A673 (cell line): Measurements from ENCODE around the gene DCP2. TPM values are rescaled to one million over a fixed set of nuclear protein-coding genes. Genes with fewer than 3 reads are reported as not detected.

Experiments used
- BruUV-seq: library from RNA; stranded (reverse); fragments of 400-500 nt; replicated peaks from 2 replicates; lab custom pipeline; 2021; lab: Mats Ljungman, UMichigan
- CTCF ChIA-PET: fragments of 300-600 bp; sonication (Branson Sonifier 250); formaldehyde crosslinking; loops from one replicate; lab custom pipeline; 2022; ENCODE audit warnings: antibody characterized with exemption; lab: Charles Lee
- POLR2A ChIA-PET: fragments of 300-600 bp; sonication (Branson Sonifier 250); formaldehyde crosslinking; loops from one replicate; lab custom pipeline; 2022; ENCODE audit warnings: antibody characterized with exemption; ENCODE audit not compliant: low non-redundant PET; lab: Charles Lee
- DNase-seq: peaks from one replicate; pipeline ENCODE4 v3.0.0-alpha.2; 2015; ENCODE audit warnings: low spot score
- H3K27ac ChIP-seq: fragments of 200-600 bp; sonication (generic); 2 replicates; pipeline ENCODE4 v1.5.1; 2016; ENCODE audit warnings: mixed run types, low read depth, mild to moderate bottlenecking, mixed read lengths, antibody characterized with exemption, low read length; ENCODE audit not compliant: poor library complexity, severe bottlenecking
- H3K27me3 ChIP-seq: fragments of 200-600 bp; sonication (generic); replicated peaks from 2 replicates; pipeline ENCODE4 v1.6.1; 2017; ENCODE audit warnings: mixed run types, low read depth, mild to moderate bottlenecking, mixed read lengths, antibody characterized with exemption, low read length; ENCODE audit not compliant: insufficient read depth, poor library complexity
- H3K36me3 ChIP-seq: fragments of 200-600 bp; sonication (generic); 2 replicates; pipeline ENCODE4 v1.6.1; 2016; ENCODE audit warnings: mixed run types, mild to moderate bottlenecking, mixed read lengths, antibody characterized with exemption, low read length; ENCODE audit not compliant: insufficient read depth, poor library complexity, severe bottlenecking
- H3K4me1 ChIP-seq: fragments of 200-600 bp; sonication (generic); 2 replicates; pipeline ENCODE4 v1.6.1; 2017; ENCODE audit warnings: mixed run types, mild to moderate bottlenecking, mixed read lengths, antibody characterized with exemption, low read length; ENCODE audit not compliant: insufficient read depth, poor library complexity, severe bottlenecking
- H3K4me3 ChIP-seq: fragments of 200-600 bp; sonication (generic); 2 replicates; pipeline ENCODE4 v1.5.1; 2016; ENCODE audit warnings: low read depth, mixed run types, mild to moderate bottlenecking, mixed read lengths, low read length; ENCODE audit not compliant: poor library complexity, severe bottlenecking
- H3K9me3 ChIP-seq: fragments of 200-600 bp; sonication (generic); 2 replicates; pipeline ENCODE4 v1.6.1; 2016; ENCODE audit warnings: mixed run types, low read depth, mild to moderate bottlenecking, mixed read lengths, antibody characterized with exemption, low read length; ENCODE audit not compliant: poor library complexity, severe bottlenecking
- EZH2 ChIP-seq: fragments of 200-600 bp; sonication (generic); IDR thresholded peaks from 2 replicates; pipeline ENCODE4 v1.6.1; 2017; ENCODE audit warnings: borderline replicate concordance, low read depth, mild to moderate bottlenecking, mixed read lengths, antibody characterized with exemption, low read length; ENCODE audit not compliant: poor library complexity, severe bottlenecking
- intact Hi-C: fragments of 100-400 bp; cut with micrococcal nuclease; formaldehyde crosslinking; loops from one replicate; pipeline ENCODE4 v1.10.0; 2022; ENCODE audit not compliant: unreplicated experiment
- total RNA-seq: library from RNA; stranded (reverse); gene quantifications from 2 replicates; pipeline ENCODE4 v1.2.3, GENCODE V29; 2021
- TF ChIP-seq, protein P1 (sequence below): fragments of 300-800, 200-600 bp; sonication (generic); conservative IDR thresholded peaks from 2 replicates; pipeline ENCODE4 v1.5.1; 2017; ENCODE audit warnings: low read depth, mild to moderate bottlenecking, antibody characterized with exemption, low read length, moderate library complexity, mixed read lengths

DCP2 gene
- total RNA-seq, 1 experiment from 2014 or later = 73.5 TPM

DNA sequence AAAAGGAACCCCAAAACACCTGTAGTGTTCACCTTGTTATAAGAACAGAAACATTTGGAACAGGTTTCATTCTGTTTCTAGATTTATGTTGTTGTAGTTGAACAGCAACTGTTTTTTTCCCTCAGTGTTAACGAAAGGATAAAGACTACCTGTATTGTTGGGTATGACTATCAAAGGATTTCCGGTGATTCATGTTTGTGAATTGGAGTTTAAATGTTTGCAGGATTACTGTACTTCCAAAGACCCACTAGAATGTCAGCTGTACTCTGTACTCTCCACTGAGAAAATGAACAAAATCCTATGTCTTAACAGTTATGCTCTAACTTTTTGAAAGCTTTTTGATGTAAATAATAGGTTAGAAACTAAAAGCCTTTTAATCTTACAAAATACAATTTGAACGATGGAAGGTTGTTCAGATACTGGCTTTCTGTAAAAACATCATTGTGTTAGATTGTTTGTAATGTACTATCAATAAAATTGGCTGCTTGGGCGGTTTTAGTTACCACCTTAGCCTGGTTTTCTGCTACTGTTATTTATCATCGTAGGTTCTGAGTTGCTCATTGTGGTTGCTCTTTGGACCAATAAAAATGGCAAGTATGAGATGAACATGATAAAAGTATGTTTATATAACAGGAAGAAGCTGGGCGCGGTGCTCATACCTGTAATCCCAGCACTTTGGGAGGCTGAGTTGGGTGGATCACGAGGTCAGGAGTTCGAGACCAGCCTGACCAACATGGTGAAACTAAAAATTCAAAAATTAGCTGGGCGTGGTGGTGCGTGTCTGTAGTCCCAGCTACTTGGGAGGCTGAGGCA, 44.1 kb downstream of the DCP2 start:
- TF ChIP-seq, protein P1, sequence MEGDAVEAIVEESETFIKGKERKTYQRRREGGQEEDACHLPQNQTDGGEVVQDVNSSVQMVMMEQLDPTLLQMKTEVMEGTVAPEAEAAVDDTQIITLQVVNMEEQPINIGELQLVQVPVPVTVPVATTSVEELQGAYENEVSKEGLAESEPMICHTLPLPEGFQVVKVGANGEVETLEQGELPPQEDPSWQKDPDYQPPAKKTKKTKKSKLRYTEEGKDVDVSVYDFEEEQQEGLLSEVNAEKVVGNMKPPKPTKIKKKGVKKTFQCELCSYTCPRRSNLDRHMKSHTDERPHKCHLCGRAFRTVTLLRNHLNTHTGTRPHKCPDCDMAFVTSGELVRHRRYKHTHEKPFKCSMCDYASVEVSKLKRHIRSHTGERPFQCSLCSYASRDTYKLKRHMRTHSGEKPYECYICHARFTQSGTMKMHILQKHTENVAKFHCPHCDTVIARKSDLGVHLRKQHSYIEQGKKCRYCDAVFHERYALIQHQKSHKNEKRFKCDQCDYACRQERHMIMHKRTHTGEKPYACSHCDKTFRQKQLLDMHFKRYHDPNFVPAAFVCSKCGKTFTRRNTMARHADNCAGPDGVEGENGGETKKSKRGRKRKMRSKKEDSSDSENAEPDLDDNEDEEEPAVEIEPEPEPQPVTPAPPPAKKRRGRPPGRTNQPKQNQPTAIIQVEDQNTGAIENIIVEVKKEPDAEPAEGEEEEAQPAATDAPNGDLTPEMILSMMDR = no peak
- no peak for TF ChIP-seq EZH2
- no peak for DNase-seq
- H3K9me3 ChIP-seq = no peaks in the 10 kb centered on the region
- BruUV-seq = no TSS peak
- peaks cover 6% of the 10 kb centered on the region for H3K36me3 ChIP-seq
- H3K4me1 ChIP-seq = no peaks in the 10 kb centered on the region
- CTCF ChIA-PET = no interaction called here
- intact Hi-C loops = no loop called here
- POLR2A ChIA-PET = no interaction called here
- no peak overlapping the region for H3K27ac ChIP-seq
- no peak overlapping the region for H3K4me3 ChIP-seq
- H3K27me3 ChIP-seq = no peaks in the 10 kb centered on the region

DNA sequence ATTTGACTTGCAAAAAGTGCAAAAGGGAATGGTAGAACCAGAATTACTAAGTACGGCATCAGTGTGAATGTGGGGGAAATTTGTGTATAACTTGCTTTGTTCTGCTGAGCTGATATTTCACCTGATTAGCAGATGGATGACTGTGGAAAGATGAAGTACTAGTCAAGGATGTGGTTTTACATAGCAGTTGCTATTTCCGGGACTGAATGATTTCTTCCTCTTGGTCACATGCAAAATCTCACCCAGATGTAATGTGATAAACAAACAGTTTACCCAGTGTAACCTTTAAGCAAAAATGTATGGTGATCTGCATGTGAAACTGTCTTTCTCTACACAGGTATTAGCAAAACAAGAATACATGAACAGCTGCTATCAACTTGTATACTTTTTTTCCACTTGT, 46.1 kb downstream of the DCP2 start:
- ChIA-PET POLR2A (no interaction called here), CTCF (no interaction called here)

DNA sequence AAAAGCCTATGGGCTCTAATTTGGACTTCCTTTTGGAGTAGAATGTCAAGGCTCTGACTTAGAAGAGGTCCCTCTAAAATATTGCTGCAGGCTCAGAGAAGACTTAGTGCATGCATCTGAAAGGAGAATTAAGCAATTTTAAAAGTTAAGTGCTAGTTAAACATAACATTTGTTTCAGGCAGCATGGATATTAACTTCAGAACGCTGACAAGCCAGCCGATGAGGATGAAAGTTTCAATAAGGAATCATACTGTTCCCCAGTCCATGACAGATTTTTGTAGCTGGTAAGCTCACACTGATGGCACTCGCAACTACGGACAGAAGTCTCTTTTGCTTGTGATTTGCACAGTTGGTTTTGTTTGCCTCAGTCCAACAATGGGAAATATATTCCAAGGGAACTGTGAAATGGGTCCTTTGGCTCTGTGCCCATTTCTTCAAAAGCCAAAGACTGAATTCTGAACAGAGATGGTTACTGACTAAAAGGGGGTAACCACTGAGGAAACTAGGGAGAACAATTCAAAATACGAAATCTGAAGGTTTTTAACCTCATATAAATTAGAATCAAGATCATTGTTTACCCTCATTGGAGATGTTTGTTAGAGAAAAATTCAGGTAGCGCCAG, 47.6 kb downstream of the DCP2 start:
- Histone ChIP-seq H3K27me3 (no peaks in the 10 kb centered on the region), H3K36me3 (peaks cover 6% of the 10 kb centered on the region), H3K4me3 (no peak overlapping the region), H3K4me1 (no peaks in the 10 kb centered on the region), H3K27ac (no peak overlapping the region), H3K9me3 (no peaks in the 10 kb centered on the region)
- POLR2A ChIA-PET = no interaction called here
- no peak for DNase-seq
- TF ChIP-seq EZH2 = no peak
- TF ChIP-seq, protein P1 = no peak
- CTCF ChIA-PET = no interaction called here
- no TSS peak for BruUV-seq
- intact Hi-C loops = no loop called here

More for the DNA sequence above, 46.1 kb downstream of the DCP2 start:
- Histone ChIP-seq H3K27me3 (no peaks in the 10 kb centered on the region), H3K4me3 (no peak overlapping the region), H3K36me3 (peaks cover 6% of the 10 kb centered on the region), H3K9me3 (no peaks in the 10 kb centered on the region), H3K4me1 (no peaks in the 10 kb centered on the region), H3K27ac (no peak overlapping the region)
- intact Hi-C loops = no loop called here
- no TSS peak for BruUV-seq
- no peak for DNase-seq
- TF ChIP-seq, protein P1 = no peak
- TF ChIP-seq EZH2 = no peak
